ENCODE results near the gene REPS2. TPM values are rescaled to one million over a fixed set of nuclear protein-coding genes. Genes with fewer than 3 reads are reported as not detected.

REPS2 gene
- total RNA-seq, 1 donor: 1.7 TPM

GRCh38 chrX:16917120-16917519, 29.3 kb upstream of the REPS2 start:
- TF ChIP-seq CTCF (IDR thresholded peaks at IDR 0.05; ENCODE audit: insufficient read depth, low read length): no peak
- no peak overlapping the region for H3K4me3 ChIP-seq (ENCODE audit: low read depth, low read length)
- DNase-seq (ENCODE audit: low read depth): no peak

- DNase-seq (ENCODE audit: low read depth): no peak
- no peak for TF ChIP-seq CTCF (IDR thresholded peaks at IDR 0.05; ENCODE audit: insufficient read depth, low read length)
- no peak overlapping the region for H3K4me3 ChIP-seq (ENCODE audit: low read depth, low read length)
These were observed 27.5 kb upstream of the REPS2 start for GRCh38 chrX:16918979-16919378.

- peak; percentile 64 for DNase-seq (ENCODE audit: low read depth)
- no peak overlapping the region for H3K4me3 ChIP-seq (ENCODE audit: low read depth, low read length)
- no peak for TF ChIP-seq CTCF (IDR thresholded peaks at IDR 0.05; ENCODE audit: insufficient read depth, low read length)
These were observed 26.4 kb upstream of the REPS2 start for GRCh38 chrX:16920075-16920474.

GRCh38 chrX:16923157-16923556, 23.3 kb upstream of the REPS2 start:
- TF ChIP-seq CTCF (IDR thresholded peaks at IDR 0.05; ENCODE audit: insufficient read depth, low read length): no peak
- no peak for DNase-seq (ENCODE audit: low read depth)
- no peak overlapping the region for H3K4me3 ChIP-seq (ENCODE audit: low read depth, low read length)

DNA sequence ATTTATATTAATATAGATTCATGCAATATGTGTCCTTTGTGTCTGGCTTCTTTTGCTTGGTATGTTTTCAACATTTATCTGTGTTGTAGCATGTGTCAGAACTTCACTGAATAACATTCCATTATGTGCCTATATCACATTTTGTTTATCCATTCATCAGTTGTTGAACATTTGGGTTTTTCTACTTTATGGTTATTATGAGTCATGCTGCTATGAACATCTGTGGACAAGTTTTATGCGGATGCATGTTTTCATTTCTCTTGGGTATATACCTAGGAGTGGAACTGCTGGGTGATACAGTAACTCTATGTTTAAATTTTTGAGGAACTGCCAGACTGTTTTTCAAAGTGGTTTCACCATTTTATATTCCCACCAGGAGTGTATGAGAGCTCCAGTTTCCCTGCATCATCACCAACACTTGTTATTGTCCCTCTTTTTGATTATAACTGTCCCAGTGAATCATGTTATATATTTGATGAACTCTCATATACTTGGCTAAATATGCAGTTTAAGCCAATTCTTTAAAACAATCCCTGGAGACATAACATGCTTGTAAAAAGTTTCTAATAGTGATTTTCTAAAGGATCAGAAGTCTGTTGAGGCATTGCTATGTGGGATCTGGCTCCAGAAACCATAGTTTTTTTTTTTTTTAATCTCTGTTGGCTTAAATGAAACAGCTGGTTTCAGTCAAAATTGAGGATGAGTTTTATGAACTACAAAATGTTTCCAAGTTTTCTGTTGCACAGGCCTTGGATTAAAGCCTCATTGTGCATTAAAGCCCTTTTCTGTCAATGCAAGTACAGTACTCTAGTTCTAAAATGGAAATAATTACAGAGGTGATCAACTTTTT, 21.6 kb upstream of the REPS2 start:
- DNase-seq (ENCODE audit: low read depth): peak; percentile 8
- H3K4me3 ChIP-seq (ENCODE audit: low read depth, low read length): no peak overlapping the region
- no peak for TF ChIP-seq CTCF (IDR thresholded peaks at IDR 0.05; ENCODE audit: insufficient read depth, low read length)

GRCh38 chrX:16930392-16930791, 16.1 kb upstream of the REPS2 start:
- TF ChIP-seq CTCF (IDR thresholded peaks at IDR 0.05; ENCODE audit: insufficient read depth, low read length): no peak

More at GRCh38 chrX:16930392-16930791, 16.1 kb upstream of the REPS2 start:
- no peak overlapping the region for H3K4me3 ChIP-seq (ENCODE audit: low read depth, low read length)
- no peak for DNase-seq (ENCODE audit: low read depth)

Measured in fibroblast of the aortic adventitia (primary cell).